AG04450 (cell line): Measurements from ENCODE around the gene WIPI1. TPM values are rescaled to one million over a fixed set of nuclear protein-coding genes. Genes with fewer than 3 reads are reported as not detected.

Source experiments
- CTCF ChIA-PET: fragments of 300-600, 350-600 bp; formaldehyde crosslinking; extraction: SDS; loops from one replicate; lab custom pipeline; 2022; ENCODE audit warnings: antibody characterized with exemption, inconsistent platforms; lab: Charles Lee
- POLR2A ChIA-PET: fragments of 350-600 bp; formaldehyde crosslinking; extraction: SDS; loops from one replicate; lab custom pipeline; 2021; ENCODE audit warnings: antibody characterized with exemption, inconsistent platforms; lab: Yijun Ruan, JAX
- DNase-seq: peaks from one replicate; pipeline ENCODE4 v3.0.0-alpha.2; 2011; ENCODE audit warnings: low read depth, low spot score
- H3K27ac ChIP-seq: one replicate; pipeline ENCODE4 v1.5.1; 2012; ENCODE audit warnings: low read depth, low read length, control low read depth
- H3K27me3 ChIP-seq: one replicate; pipeline ENCODE4 v1.6.0; 2012; ENCODE audit warnings: low read length; ENCODE audit not compliant: control insufficient read depth, insufficient read depth
- H3K4me3 ChIP-seq: 2 replicates; pipeline ENCODE4 v1.5.1; 2011; ENCODE audit warnings: mild to moderate bottlenecking, low read depth, low read length, control low read depth
- H3K9me3 ChIP-seq: 2 replicates; pipeline ENCODE4 v1.5.1; 2012; ENCODE audit warnings: low read length; ENCODE audit not compliant: control insufficient read depth, insufficient read depth
- polyA plus RNA-seq: library from polyadenylated mRNA; depleted of rRNA; stranded (reverse); fragments of >200 nt; gene quantifications from 2 replicates; pipeline ENCODE4 v1.2.3, GENCODE V29; 2011
- TF ChIP-seq, protein P1 (sequence below): IDR thresholded peaks from 2 replicates; pipeline ENCODE4 v1.5.1; 2011; ENCODE audit warnings: low read depth, low read length, control low read depth, inconsistent platforms

WIPI1 gene
- polyA plus RNA-seq, 1 experiment, result 125 TPM

DNA sequence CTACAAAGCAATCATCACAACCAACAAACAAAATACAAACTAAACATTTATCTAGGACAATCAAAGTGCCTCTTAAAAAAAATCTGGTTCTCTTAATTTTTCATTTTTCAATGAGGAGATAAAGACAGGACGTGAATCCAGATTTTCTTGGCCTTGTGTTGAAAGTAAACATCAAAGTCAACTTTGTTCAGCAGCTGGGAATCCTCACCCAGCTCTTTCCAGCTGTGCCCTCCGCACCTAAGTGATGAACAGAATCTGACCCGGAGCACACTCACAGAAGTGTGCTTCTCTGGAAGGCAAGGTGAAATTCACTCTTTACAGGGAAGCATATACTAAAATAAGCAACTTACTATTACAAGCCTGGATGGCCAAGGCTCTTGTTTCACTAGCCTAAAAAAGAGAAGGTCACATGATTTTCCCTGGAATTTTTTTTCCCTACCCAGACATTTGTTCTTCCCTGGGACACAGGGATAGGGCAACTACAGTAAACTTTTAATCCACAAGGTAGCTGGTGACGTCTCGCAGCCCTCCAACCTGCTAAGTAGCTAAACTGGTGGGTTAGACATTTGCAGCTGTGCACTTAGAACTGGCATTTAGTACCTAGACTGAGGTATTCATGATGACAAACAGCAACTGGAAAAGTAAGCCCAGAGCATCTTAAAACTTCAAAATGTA is 3.2 kb downstream of the WIPI1 start:
- TF ChIP-seq, protein P1, sequence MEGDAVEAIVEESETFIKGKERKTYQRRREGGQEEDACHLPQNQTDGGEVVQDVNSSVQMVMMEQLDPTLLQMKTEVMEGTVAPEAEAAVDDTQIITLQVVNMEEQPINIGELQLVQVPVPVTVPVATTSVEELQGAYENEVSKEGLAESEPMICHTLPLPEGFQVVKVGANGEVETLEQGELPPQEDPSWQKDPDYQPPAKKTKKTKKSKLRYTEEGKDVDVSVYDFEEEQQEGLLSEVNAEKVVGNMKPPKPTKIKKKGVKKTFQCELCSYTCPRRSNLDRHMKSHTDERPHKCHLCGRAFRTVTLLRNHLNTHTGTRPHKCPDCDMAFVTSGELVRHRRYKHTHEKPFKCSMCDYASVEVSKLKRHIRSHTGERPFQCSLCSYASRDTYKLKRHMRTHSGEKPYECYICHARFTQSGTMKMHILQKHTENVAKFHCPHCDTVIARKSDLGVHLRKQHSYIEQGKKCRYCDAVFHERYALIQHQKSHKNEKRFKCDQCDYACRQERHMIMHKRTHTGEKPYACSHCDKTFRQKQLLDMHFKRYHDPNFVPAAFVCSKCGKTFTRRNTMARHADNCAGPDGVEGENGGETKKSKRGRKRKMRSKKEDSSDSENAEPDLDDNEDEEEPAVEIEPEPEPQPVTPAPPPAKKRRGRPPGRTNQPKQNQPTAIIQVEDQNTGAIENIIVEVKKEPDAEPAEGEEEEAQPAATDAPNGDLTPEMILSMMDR, result no peak
- peaks cover 2% of the 10 kb centered on the region for H3K27me3 ChIP-seq
- no peak overlapping the region for H3K4me3 ChIP-seq
- H3K9me3 ChIP-seq, result no peaks in the 10 kb centered on the region
- ChIA-PET POLR2A (no interaction called here), CTCF (interaction anchor here (0.7 to 5.1 kb wide), 4 partner anchors 18 to 318 kb away, joined by 3 to 28 read pairs (median 4); no protein-coding TSS in a partner anchor)
- no peak for DNase-seq
- no peak overlapping the region for H3K27ac ChIP-seq

DNA sequence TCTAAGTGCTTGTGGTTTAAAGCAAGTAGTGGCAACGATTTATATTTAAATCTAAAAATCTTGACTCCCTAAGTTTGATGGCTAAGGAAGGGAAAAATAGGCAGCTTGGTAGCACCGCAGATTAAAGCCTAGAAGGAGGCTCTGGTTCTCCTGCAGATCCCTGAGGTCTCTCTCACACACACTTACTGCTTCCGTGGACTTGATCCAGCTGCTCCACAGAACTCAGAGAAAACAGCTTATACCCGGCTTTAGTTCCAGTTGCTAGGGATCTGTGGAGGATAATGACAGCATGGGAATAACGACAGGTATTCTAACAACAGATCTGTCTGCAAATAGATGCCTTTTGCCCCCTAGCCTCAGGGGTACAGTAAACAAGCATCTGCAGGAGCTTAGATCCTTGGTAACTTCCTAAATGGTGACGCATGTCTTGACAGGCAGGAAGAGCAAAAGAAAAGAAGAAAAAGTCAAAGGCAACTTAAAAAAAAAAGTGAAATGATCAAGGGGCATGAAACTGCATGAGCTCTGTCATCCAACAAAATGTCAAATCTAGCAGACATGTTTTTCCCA is 4.5 kb downstream of the WIPI1 start:
- DNase-seq, result no peak
- no peak overlapping the region for H3K4me3 ChIP-seq
- H3K27me3 ChIP-seq, result no peaks in the 10 kb centered on the region
- ChIA-PET CTCF (interaction anchor here (0.5 to 1.4 kb wide), 4 partner anchors 13 to 281 kb away, joined by 4 to 8 read pairs (median 4); no protein-coding TSS in a partner anchor), POLR2A (no interaction called here)
- TF ChIP-seq, protein P1, result no peak
- H3K9me3 ChIP-seq, result no peaks in the 10 kb centered on the region
- no peak overlapping the region for H3K27ac ChIP-seq

DNA sequence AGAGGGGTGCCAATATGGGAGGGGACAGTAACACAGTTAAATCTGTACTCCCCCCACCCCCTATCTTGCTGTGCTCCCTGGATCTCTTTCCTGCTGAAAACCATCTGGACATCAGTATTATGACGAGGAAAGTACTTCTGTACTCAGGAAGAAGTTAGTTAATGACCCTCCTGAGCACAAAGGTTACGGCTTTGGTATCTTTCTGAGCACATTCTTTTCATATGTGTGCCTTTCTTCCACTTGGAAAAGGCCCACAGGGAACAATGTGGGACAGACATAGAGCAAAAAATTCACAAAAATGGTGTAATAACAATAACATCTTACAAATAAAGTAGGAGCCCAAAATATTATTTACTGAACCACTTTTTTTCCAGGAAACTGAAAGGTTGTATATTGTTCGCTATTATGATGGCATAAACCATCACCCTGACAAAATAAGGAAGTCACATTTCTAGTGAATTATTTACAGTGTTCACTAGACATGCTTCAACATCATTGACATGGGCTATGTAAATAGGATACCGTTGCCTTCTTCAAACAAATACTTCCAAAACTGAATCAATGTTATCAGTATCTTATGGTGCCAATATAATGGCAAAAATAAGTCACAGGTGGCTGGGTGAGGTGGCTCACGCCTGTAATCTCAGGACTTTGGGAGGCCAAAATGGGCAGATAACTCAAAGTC is 5.5 kb downstream of the WIPI1 start:
- ChIA-PET POLR2A (no interaction called here), CTCF (no interaction called here)
- no peak overlapping the region for H3K4me3 ChIP-seq
- no peak for DNase-seq
- H3K9me3 ChIP-seq, result no peaks in the 10 kb centered on the region
- TF ChIP-seq, protein P1, result no peak
- no peaks in the 10 kb centered on the region for H3K27me3 ChIP-seq
- H3K27ac ChIP-seq, result no peak overlapping the region

DNA sequence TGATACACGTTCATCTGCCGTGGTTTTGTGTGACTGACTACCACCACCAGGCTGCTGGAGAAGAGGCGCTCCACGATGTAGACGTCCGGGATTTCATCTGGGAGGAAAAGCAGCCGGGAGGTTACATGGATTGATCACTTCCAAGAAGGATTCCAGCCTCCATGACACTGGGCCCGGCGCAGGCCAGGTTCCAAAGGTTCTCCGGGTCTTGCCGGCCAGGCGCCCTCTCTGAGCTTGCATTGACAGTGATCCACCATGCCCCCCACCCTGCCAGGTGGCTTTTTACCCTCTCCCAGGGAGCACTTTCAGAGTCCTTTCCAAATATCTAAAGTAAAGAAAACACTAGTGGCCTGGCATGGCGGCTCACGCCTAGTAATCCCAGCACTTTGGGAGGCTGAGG is 6.5 kb downstream of the WIPI1 start:
- no peaks in the 10 kb centered on the region for H3K9me3 ChIP-seq
- TF ChIP-seq, protein P1, result no peak
- H3K27ac ChIP-seq, result no peak overlapping the region
- H3K4me3 ChIP-seq, result no peak overlapping the region
- ChIA-PET POLR2A (no interaction called here), CTCF (no interaction called here)
- no peak for DNase-seq
- no peaks in the 10 kb centered on the region for H3K27me3 ChIP-seq

DNA sequence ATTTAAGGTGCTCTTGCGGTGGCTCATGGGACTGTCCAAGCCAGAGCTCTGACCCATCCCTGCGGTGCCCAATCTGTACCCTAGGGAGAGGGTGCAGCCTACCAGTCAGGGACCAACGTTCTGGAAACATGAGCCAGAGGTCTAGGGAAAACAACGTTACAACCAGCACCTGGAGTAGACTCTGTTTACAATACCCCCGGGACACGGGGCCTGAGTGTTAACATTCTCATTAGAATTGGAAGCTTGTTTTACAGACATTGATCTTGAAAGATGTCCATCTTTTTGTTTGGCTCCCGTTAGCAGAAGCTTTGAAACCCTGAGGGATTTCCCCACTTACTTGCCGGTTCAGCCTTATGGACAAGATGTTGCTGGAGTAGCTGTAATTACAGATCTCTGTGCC is 6.9 kb downstream of the WIPI1 start:
- POLR2A ChIA-PET, result no interaction called here
- DNase-seq, result no peak
- Histone ChIP-seq H3K4me3 (no peak overlapping the region), H3K27me3 (no peaks in the 10 kb centered on the region), H3K9me3 (no peaks in the 10 kb centered on the region), H3K27ac (no peak overlapping the region)
- TF ChIP-seq, protein P1, result no peak
- CTCF ChIA-PET, result no interaction called here
